ENCODE measurements around the gene RESP18.
"Not testable (repeated sequence)": the region's sequence is repeated elsewhere in the genome, so short reads cannot be mapped to it uniquely, and the experiment has no call there.

- not testable (repeated sequence) for TF ChIP-seq POLR2A, CTCF (IDR thresholded peaks at IDR 0.05)
These were observed 45.5 kb downstream of the RESP18 start for GRCh38 chr2:219287116-219287440.
